Measurements from ENCODE around the gene CAPZB. TPM values are rescaled to one million over a fixed set of nuclear protein-coding genes. Genes with fewer than 3 reads are reported as not detected.

The CAPZB gene
- total and polyA plus RNA-seq, 2 of the 4 experiments (the other 2 are of a cell fraction), result 216 to 304 TPM

- no peak overlapping the region for H3K18ac ChIP-seq (ENCODE audit: low read depth, low read length)
- H3K36me3 ChIP-seq (ENCODE audit: control insufficient read depth, insufficient read depth, low read length), result peaks cover 14% of the 10 kb centered on the region
- dilution Hi-C loops (cut with HindIII; ENCODE audit: low sequenced_read_pairs, unreplicated experiment) (no loop called here), intact Hi-C loops (cut with micrococcal nuclease) (no loop called here), in situ Hi-C loops (cut with MboI; ENCODE audit: low sequenced_read_pairs) (no loop called here)
- H4K5ac ChIP-seq (ENCODE audit: low read depth, low read length), result no peak overlapping the region
- DNase-seq, result no peak
- peaks cover 45% of the 10 kb centered on the region for H3K9me1 ChIP-seq (ENCODE audit: insufficient read depth, low read length)
- ChIA-PET POLR2A (ENCODE audit: unreplicated experiment) (no interaction called here), CTCF (interaction anchor here (0.6 to 2.2 kb wide), 4 partner anchors 9 to 20 kb away, joined by 3 to 8 read pairs (median 4); no protein-coding TSS in a partner anchor)
- no peak overlapping the region for H3K4ac ChIP-seq (ENCODE audit: low read depth, low read length)
- no peak overlapping the region for H2BK20ac ChIP-seq (ENCODE audit: low read depth, low read length)
- no peak for ATAC-seq (ENCODE audit: low read depth)
- H3K9me3 ChIP-seq (ENCODE audit: control insufficient read depth, insufficient read depth, low read length), result no peaks in the 10 kb centered on the region
- no peak overlapping the region for H2BK120ac ChIP-seq (ENCODE audit: low read depth, low read length)
- no peak overlapping the region for H3K9ac ChIP-seq (ENCODE audit: low read depth, low read length)
- no peak overlapping the region for H2BK15ac ChIP-seq (ENCODE audit: low read depth, low read length)
- H3K4me2 ChIP-seq (ENCODE audit: low read depth, low read length), result no peak overlapping the region
- H4K20me1 ChIP-seq (ENCODE audit: insufficient read depth, low read length), result peaks cover 98% of the 10 kb centered on the region
- H3K23ac ChIP-seq (ENCODE audit: low read depth, low read length), result no peak overlapping the region
- BruUV-seq (replicated peaks), result no TSS peak
- no peak overlapping the region for H3K27ac ChIP-seq (ENCODE audit: insufficient read depth, low read length)
- H3K14ac ChIP-seq (replicated peaks; ENCODE audit: low read depth, low read length), result no peak overlapping the region
- H3K4me1 ChIP-seq (ENCODE audit: control insufficient read depth, insufficient read depth, low read length), result peaks cover 22% of the 10 kb centered on the region
- H3K79me1 ChIP-seq (ENCODE audit: low read depth in 1 of 2, low read length in 2 of 2), result peaks cover 53 to 100% of the 10 kb centered on the region in 2 experiments
- no peak overlapping the region for H3K56ac ChIP-seq (ENCODE audit: extremely low read depth, insufficient read depth, low read length)
- no peak overlapping the region for H2AK9ac ChIP-seq (replicated peaks; ENCODE audit: low read depth, low read length, poor library complexity)
- H4K91ac ChIP-seq (ENCODE audit: insufficient read depth, low read depth, low read length), result no peak overlapping the region
- H2BK5ac ChIP-seq (ENCODE audit: low read depth, low read length, poor library complexity, severe bottlenecking), result no peak overlapping the region
- TF ChIP-seq MAFK (IDR thresholded peaks at IDR 0.05; ENCODE audit: low read depth, low read length) (no peak), POLR2A (IDR thresholded peaks at IDR 0.05; ENCODE audit: low read depth, low read length) (no peak), SMC3 (IDR thresholded peaks at IDR 0.05; ENCODE audit: low read depth, low read length) (no peak), ELK1 (IDR thresholded peaks at IDR 0.05; ENCODE audit: borderline replicate concordance, low read depth, low read length) (no peak), CHD1 (IDR thresholded peaks at IDR 0.05; ENCODE audit: low read depth, low read length) (no peak), RAD21 (IDR thresholded peaks at IDR 0.05; ENCODE audit: low read length) (no peak)
- H3K4me3 ChIP-seq (ENCODE audit: insufficient read depth, low read depth, low read length), result no peak overlapping the region
- H4K8ac ChIP-seq (ENCODE audit: low read depth in 2 of 2, low read length in 2 of 2), result no peak overlapping the region
- no peak overlapping the region for H2AK5ac ChIP-seq (ENCODE audit: low read depth, low read length)
- no peak overlapping the region for H2AFZ ChIP-seq (replicated peaks; ENCODE audit: low read length, poor library complexity)
- no peaks in the 10 kb centered on the region for H3K27me3 ChIP-seq (ENCODE audit: control insufficient read depth, insufficient read depth, low read length)
- no CpG with 5 or more reads among the region's 5 CpGs for WGBS, 2 experiments (ENCODE audit: extremely low coverage in 2 of 2, insufficient read length in 1 of 2)
Observed at GRCh38 chr1:19410393-19410792, 74.9 kb downstream of the CAPZB start.
